HepG2 (cell line): Measurements from ENCODE around the gene MDFIC. TPM values are rescaled to one million over a fixed set of nuclear protein-coding genes. Genes with fewer than 3 reads are reported as not detected.

ENCODE experiments used
- ATAC-seq: fragments of 200-7000 bp; cut with Tn5 transposase; 3 replicates; pipeline ENCODE4 v1.9.1; 2020; ENCODE audit warnings: mild to moderate bottlenecking, moderate library complexity
- BruUV-seq: library from RNA; stranded (reverse); fragments of 400-500 nt; replicated peaks from 2 replicates; lab custom pipeline; 2021; lab: Mats Ljungman, UMichigan
- CTCF ChIA-PET: fragments of 300-600 bp; formaldehyde crosslinking; extraction: SDS; loops from one replicate; lab custom pipeline; 2021; ENCODE audit warnings: low total read pairs, inconsistent platforms, low intra/inter-chr PET ratio; lab: Yijun Ruan, JAX
- POLR2A ChIA-PET: fragments of 350-600 bp; sonication (Branson Sonifier 250); formaldehyde crosslinking; loops from one replicate; lab custom pipeline; 2020; ENCODE audit warnings: antibody characterized with exemption, inconsistent platforms; lab: Yijun Ruan, JAX
- DNase-seq: peaks from one replicate; pipeline ENCODE4 v3.0.0-alpha.2; 2015; ENCODE audit warnings: low spot score
- FAIRE-seq: peaks from 3 replicates; lab custom pipeline; 2011; peaks lifted over from hg19 to GRCh38; lab: Jason Lieb, UNC
- H2AFZ ChIP-seq: one replicate; pipeline ENCODE4 v1.6.1; 2011; ENCODE audit warnings: low read length, inconsistent platforms
- H3K27ac ChIP-seq: fragments of 300-600 bp; 3 replicates; pipeline ENCODE4 v1.8.0; 2011; ENCODE audit warnings: mixed run types, mild to moderate bottlenecking, mixed read lengths, low read length, inconsistent platforms; ENCODE audit not compliant: insufficient read depth; ENCODE audit errors: extremely low read length
- H3K27me3 ChIP-seq, 2 experiments: fragments of 200-600 bp in 1 of 2; 2 replicates in 1 of 2; 3 replicates in 1 of 2; pipeline versions ENCODE4 v1.6.0 to v1.8.0; 2011; ENCODE audit warnings: low read length in 2 of 2, mild to moderate bottlenecking in 2 of 2, moderate library complexity in 2 of 2, inconsistent platforms in 1 of 2; ENCODE audit not compliant: insufficient read depth in 2 of 2, control insufficient read depth in 1 of 2
- H3K36me3 ChIP-seq, 2 experiments: fragments of 200-600 bp in 1 of 2; replicated peaks in 1 of 2; 2 replicates in 1 of 2; 3 replicates in 1 of 2; pipeline versions ENCODE4 v1.5.1 to v1.8.0; 2011; ENCODE audit warnings: low read length in 2 of 2, inconsistent platforms in 1 of 2; ENCODE audit not compliant: insufficient read depth in 2 of 2, control insufficient read depth in 1 of 2
- H3K4me1 ChIP-seq: 2 replicates; pipeline ENCODE4 v1.5.1; 2012; ENCODE audit warnings: low read length, inconsistent platforms; ENCODE audit not compliant: insufficient read depth
- H3K4me2 ChIP-seq: 2 replicates; pipeline ENCODE4 v1.6.0; 2011; ENCODE audit warnings: low read depth, low read length, inconsistent platforms
- H3K4me3 ChIP-seq, 3 experiments: fragments of 200-600 bp in 1 of 3; sonication (generic), shearing (Covaris generic) in 1 of 3; replicated peaks in 1 of 3; 2 replicates each; pipeline ENCODE4 v1.5.1; 2011 to 2016; ENCODE audit warnings: low read length in 3 of 3, inconsistent platforms in 2 of 3, low read depth in 2 of 3, mild to moderate bottlenecking in 2 of 3, control low read depth in 1 of 3, mixed read lengths in 1 of 3; ENCODE audit not compliant: insufficient read depth in 1 of 3
- H3K79me2 ChIP-seq: one replicate; pipeline ENCODE4 v1.6.1; 2011; ENCODE audit warnings: low read length, inconsistent platforms; ENCODE audit not compliant: insufficient read depth
- H3K9ac ChIP-seq: 2 replicates; pipeline ENCODE4 v1.6.0; 2011; ENCODE audit warnings: mild to moderate bottlenecking, low read depth, low read length, inconsistent platforms; ENCODE audit not compliant: insufficient read depth
- H3K9me3 ChIP-seq: 2 replicates; pipeline ENCODE4 v1.5.1; 2012; ENCODE audit warnings: mild to moderate bottlenecking, low read length
- H4K20me1 ChIP-seq: 2 replicates; pipeline ENCODE4 v1.6.0; 2011; ENCODE audit warnings: inconsistent platforms, mild to moderate bottlenecking, low read length, moderate library complexity; ENCODE audit not compliant: insufficient read depth
- ARHGAP35 ChIP-seq: sonication (generic); formaldehyde crosslinking; IDR thresholded peaks from 2 replicates; pipeline ENCODE4 v1.9.0; 2022; ENCODE audit warnings: mild to moderate bottlenecking, inconsistent platforms, moderate library complexity, missing genetic modification reagents, borderline replicate concordance
- CAMTA2 ChIP-seq: sonication (generic); formaldehyde crosslinking; IDR thresholded peaks from 2 replicates; pipeline ENCODE4 v1.4.0; 2020; ENCODE audit warnings: mild to moderate bottlenecking, missing genetic modification reagents, borderline replicate concordance
- ETV5 ChIP-seq: IDR thresholded peaks from 2 replicates; pipeline ENCODE4 v1.6.1; 2018; ENCODE audit warnings: missing biosample characterization, missing genetic modification reagents, inconsistent platforms, borderline replicate concordance
- HIVEP1 ChIP-seq: sonication (generic); formaldehyde crosslinking; IDR thresholded peaks from 2 replicates; pipeline ENCODE4 v1.4.0; 2020; ENCODE audit warnings: mild to moderate bottlenecking, missing genetic modification reagents
- KLF13 ChIP-seq: sonication (generic); formaldehyde crosslinking; IDR thresholded peaks from 2 replicates; pipeline ENCODE4 v1.4.0; 2020; ENCODE audit warnings: mild to moderate bottlenecking, missing genetic modification reagents
- MEF2D ChIP-seq: sonication (generic); formaldehyde crosslinking; IDR thresholded peaks from 2 replicates; pipeline ENCODE4 v1.5.1; 2020; ENCODE audit warnings: mild to moderate bottlenecking, missing genetic modification reagents
- MEIS1 ChIP-seq: sonication (generic); formaldehyde crosslinking; IDR thresholded peaks from 2 replicates; pipeline ENCODE4 v1.9.0; 2021; ENCODE audit warnings: mild to moderate bottlenecking, missing genetic modification reagents, moderate library complexity, borderline replicate concordance
- NFYB ChIP-seq: sonication (generic); formaldehyde crosslinking; IDR thresholded peaks from 2 replicates; pipeline ENCODE4 v1.4.0; 2020; ENCODE audit warnings: missing genetic modification reagents
- PTBP1 ChIP-seq: fragments of 200-400 bp; formaldehyde crosslinking; IDR thresholded peaks from 2 replicates; pipeline ENCODE4 v1.6.1; 2018; ENCODE audit warnings: low read length, low read depth; ENCODE audit not compliant: poor library complexity, severe bottlenecking
- RFX5 ChIP-seq: IDR thresholded peaks from 2 replicates; pipeline ENCODE4 v1.6.1; 2011; ENCODE audit warnings: low read depth, low read length, improper control_type of control experiment
- THAP8 ChIP-seq: sonication (generic); formaldehyde crosslinking; IDR thresholded peaks from 2 replicates; pipeline ENCODE4 v1.5.1; 2020; ENCODE audit warnings: missing genetic modification reagents, mild to moderate bottlenecking, borderline replicate concordance
- ZFP37 ChIP-seq: sonication (generic); formaldehyde crosslinking; IDR thresholded peaks from 2 replicates; pipeline ENCODE4 v1.4.0; 2020; ENCODE audit warnings: missing genetic modification reagents, borderline replicate concordance
- ZNF335 ChIP-seq: sonication (generic); formaldehyde crosslinking; IDR thresholded peaks from 2 replicates; pipeline ENCODE4 v1.4.0; 2020; ENCODE audit warnings: missing genetic modification reagents
- ZNF382 ChIP-seq: sonication (generic); formaldehyde crosslinking; IDR thresholded peaks from 2 replicates; pipeline ENCODE4 v1.5.0; 2020; ENCODE audit warnings: missing genetic modification reagents, mild to moderate bottlenecking, borderline replicate concordance
- ZXDC ChIP-seq: sonication (generic); formaldehyde crosslinking; IDR thresholded peaks from 2 replicates; pipeline ENCODE4 v1.5.0; 2020; ENCODE audit warnings: mild to moderate bottlenecking, missing genetic modification reagents
- WGBS: methylation state at CpG from one replicate; pipeline ENCODE4 v1.1.6; 2017; ENCODE audit warnings: low lambda C conversion rate; 5-methylcytosine and 5-hydroxymethylcytosine counted together
- in situ Hi-C: cut with HindIII; loops from 2 replicates; pipeline ENCODE4 v1.10.0; 2017; ENCODE audit warnings: low pct_unique_long_range_greater_than_20kb; ENCODE audit not compliant: extremely low pct_ligation_motif_present
- intact Hi-C: fragments of 100-400 bp; cut with micrococcal nuclease; formaldehyde crosslinking; loops from one replicate; pipeline ENCODE4 v1.10.0; 2022; ENCODE audit not compliant: unreplicated experiment
- polyA plus RNA-seq, 8 experiments: library from polyadenylated mRNA; depleted of rRNA in 3 of 8; stranded (reverse) in 7 of 8; unstranded in 1 of 8; fragments of >200 nt; fragmentation: Illumina TruSeq in 4 of 8; extraction: Trizol in 4 of 8; gene quantifications; 2 replicates each; pipeline versions ENCODE4 v1.2.1 to v1.2.3, GENCODE V29; 2011 to 2016; ENCODE audit warnings: low read depth in 4 of 8, missing spikeins in 1 of 8, mixed read lengths in 1 of 8; ENCODE audit not compliant: insufficient read depth in 1 of 8
- total RNA-seq, 5 experiments: library from RNA; depleted of rRNA; stranded (reverse); fragments of >200 nt; fragmentation: Illumina TruSeq; extraction: Trizol; gene quantifications; 2 replicates each; pipeline ENCODE4 v1.2.3, GENCODE V29; 2016; ENCODE audit warnings: low read depth in 1 of 5
- TF ChIP-seq, protein P1 (sequence below): sonication (generic); formaldehyde crosslinking; IDR thresholded peaks from 2 replicates; pipeline ENCODE4; 2020; ENCODE audit warnings: missing genetic modification reagents, mild to moderate bottlenecking, borderline replicate concordance
- TF ChIP-seq, protein P2 (sequence below): sonication (generic); formaldehyde crosslinking; IDR thresholded peaks from 2 replicates; pipeline ENCODE4 v1.4.0; 2020; ENCODE audit warnings: mild to moderate bottlenecking, missing genetic modification reagents

The MDFIC gene
- total and polyA plus RNA-seq, 2 of the 13 experiments (the other 11 are each of a cell fraction or from before 2014, with no cell fraction given), result 0.13 TPM; not detected in 1

GRCh38 chr7:114969096-114969495, 47.2 kb downstream of the MDFIC start:
- no peak for DNase-seq
- in situ Hi-C loops (no loop called here), intact Hi-C loops (no loop called here)
- Histone ChIP-seq H3K36me3 (no peaks in the 10 kb centered on the region), H3K27me3 (no peaks in the 10 kb centered on the region), H3K4me3 (no peak overlapping the region), H4K20me1 (no peaks in the 10 kb centered on the region), H2AFZ (no peak overlapping the region), H3K27ac (no peak overlapping the region), H3K9me3 (no peaks in the 10 kb centered on the region), H3K9ac (no peak overlapping the region), H3K4me1 (no peaks in the 10 kb centered on the region), H3K79me2 (no peaks in the 10 kb centered on the region), H3K4me2 (no peak overlapping the region)
- ChIA-PET POLR2A (no interaction called here), CTCF (no interaction called here)
- no peak for FAIRE-seq
- no peak for ATAC-seq
- WGBS, result 87% methylated on average over 4 of the region's 4 CpGs
- BruUV-seq, result no TSS peak
- TF ChIP-seq HIVEP1 (no peak), ZNF382 (CRISPR knock-in tag) (no peak), ARHGAP35 (CRISPR knock-in tag) (no peak), MEIS1 (CRISPR knock-in tag) (no peak), RFX5 (no peak), CAMTA2 (CRISPR knock-in tag) (no peak), ZNF335 (CRISPR knock-in tag) (no peak), ETV5 (CRISPR knock-in tag) (no peak), MEF2D (no peak), ZFP37 (CRISPR knock-in tag) (no peak), ZXDC (CRISPR knock-in tag) (no peak), NFYB (CRISPR knock-in tag) (no peak), THAP8 (no peak), PTBP1 (no peak), KLF13 (CRISPR knock-in tag) (no peak)
- TF ChIP-seq, protein P1, sequence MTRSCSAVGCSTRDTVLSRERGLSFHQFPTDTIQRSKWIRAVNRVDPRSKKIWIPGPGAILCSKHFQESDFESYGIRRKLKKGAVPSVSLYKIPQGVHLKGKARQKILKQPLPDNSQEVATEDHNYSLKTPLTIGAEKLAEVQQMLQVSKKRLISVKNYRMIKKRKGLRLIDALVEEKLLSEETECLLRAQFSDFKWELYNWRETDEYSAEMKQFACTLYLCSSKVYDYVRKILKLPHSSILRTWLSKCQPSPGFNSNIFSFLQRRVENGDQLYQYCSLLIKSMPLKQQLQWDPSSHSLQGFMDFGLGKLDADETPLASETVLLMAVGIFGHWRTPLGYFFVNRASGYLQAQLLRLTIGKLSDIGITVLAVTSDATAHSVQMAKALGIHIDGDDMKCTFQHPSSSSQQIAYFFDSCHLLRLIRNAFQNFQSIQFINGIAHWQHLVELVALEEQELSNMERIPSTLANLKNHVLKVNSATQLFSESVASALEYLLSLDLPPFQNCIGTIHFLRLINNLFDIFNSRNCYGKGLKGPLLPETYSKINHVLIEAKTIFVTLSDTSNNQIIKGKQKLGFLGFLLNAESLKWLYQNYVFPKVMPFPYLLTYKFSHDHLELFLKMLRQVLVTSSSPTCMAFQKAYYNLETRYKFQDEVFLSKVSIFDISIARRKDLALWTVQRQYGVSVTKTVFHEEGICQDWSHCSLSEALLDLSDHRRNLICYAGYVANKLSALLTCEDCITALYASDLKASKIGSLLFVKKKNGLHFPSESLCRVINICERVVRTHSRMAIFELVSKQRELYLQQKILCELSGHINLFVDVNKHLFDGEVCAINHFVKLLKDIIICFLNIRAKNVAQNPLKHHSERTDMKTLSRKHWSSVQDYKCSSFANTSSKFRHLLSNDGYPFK (CRISPR knock-in tag), result no peak
- TF ChIP-seq, protein P2, sequence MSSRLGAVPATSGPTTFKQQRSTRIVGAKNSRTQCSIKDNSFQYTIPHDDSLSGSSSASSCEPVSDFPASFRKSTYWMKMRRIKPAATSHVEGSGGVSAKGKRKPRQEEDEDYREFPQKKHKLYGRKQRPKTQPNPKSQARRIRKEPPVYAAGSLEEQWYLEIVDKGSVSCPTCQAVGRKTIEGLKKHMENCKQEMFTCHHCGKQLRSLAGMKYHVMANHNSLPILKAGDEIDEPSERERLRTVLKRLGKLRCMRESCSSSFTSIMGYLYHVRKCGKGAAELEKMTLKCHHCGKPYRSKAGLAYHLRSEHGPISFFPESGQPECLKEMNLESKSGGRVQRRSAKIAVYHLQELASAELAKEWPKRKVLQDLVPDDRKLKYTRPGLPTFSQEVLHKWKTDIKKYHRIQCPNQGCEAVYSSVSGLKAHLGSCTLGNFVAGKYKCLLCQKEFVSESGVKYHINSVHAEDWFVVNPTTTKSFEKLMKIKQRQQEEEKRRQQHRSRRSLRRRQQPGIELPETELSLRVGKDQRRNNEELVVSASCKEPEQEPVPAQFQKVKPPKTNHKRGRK, result no peak
